ENCODE results near the gene SSRP1.
"Not testable (repeated sequence)": the region's sequence is repeated elsewhere in the genome, so short reads cannot be mapped to it uniquely, and the experiment has no call there.

SSRP1 gene

GRCh38 chr11:57359396-57359795, 23.7 kb upstream of the SSRP1 start:
- no peak for DNase-seq

DNA sequence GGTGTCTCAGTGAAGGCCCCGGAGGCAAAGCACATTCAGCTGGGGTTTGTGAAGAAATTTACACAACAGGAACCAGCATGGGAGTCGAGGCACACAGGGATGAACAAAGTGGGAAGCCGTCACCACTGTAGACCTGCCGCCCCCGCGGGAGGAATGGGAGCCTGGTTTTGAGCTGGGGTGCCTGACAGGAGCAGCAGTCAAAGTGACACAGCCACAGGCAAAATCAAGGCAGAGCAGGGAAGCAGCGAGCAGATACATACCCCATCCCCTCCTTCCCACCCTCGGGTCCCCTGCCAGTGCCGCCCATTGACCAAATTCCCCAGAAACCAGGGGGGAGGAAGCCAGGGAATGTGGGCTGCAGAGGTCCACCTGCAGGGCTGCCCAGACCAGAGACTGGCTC, 23.3 kb upstream of the SSRP1 start:
- DNase-seq = no peak

GRCh38 chr11:57358543-57358961, 22.9 kb upstream of the SSRP1 start:
- no peak for DNase-seq

- DNase-seq = no peak
Measured at GRCh38 chr11:57357856-57358255, 22.2 kb upstream of the SSRP1 start.

DNA sequence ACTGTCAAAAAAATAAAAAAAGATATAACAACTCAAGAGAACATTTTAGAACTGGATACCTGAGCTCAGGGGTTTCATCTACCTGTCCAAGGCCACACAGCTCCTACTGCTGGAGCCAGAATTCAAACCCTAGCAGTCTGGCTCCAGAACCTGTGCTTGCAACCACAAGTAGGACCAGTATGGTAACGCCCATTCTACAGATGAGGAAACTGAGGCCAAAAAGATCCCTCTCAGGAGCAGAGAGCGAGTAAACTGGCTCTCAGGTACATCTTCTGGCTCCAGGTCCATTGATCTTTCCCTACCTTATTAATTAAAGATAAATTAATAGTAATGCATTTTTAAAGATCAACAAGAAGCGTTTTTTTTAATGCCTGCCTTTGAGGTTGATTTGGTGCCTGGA, 21.6 kb upstream of the SSRP1 start:
- DNase-seq = no peak

GRCh38 chr11:57356268-57356667, 20.6 kb upstream of the SSRP1 start:
- no peak for DNase-seq

GRCh38 chr11:57354699-57355098, 19.0 kb upstream of the SSRP1 start:
- no peak for DNase-seq

DNA sequence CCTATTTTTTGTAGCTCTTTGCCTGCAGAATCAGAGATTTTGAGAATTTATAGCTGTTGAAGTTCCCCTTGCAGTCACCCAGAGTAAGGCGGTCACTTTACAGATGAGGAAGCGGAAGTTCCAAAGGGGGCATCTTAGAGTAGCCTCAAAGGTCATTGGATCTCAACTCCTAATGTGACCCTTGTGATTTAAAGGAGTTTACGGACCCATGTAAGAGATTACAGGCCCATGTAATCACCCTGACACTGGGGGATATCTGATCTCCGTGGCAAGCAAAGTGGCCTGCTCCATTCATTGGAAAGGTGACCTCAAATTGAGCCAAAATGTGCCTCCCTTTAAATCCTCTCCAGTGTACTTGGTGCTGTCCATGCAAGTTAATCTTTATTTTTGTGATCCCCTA, 18.2 kb upstream of the SSRP1 start:
- no peak for DNase-seq

GRCh38 chr11:57353446-57353845, 17.8 kb upstream of the SSRP1 start:
- no peak for DNase-seq

DNA sequence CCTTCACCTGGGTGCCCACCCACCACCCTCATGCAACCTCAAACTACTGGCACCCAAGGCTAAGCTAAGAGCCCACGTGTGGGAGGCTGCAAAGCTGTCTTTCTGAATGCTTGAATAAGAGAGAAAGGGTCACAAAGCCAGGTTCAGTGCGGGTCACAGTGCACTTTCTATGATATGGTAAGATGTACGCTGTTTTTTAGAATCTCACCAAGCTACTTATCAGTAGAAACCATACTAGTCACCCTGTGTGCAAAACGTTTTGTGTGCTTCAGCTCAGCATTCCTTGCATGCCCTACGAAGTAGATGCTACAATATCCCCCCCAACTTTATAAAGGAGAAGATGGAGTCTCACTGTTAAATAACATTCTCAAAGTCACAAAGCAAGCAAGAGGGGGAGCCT, 17.3 kb upstream of the SSRP1 start:
- no peak for DNase-seq

DNA sequence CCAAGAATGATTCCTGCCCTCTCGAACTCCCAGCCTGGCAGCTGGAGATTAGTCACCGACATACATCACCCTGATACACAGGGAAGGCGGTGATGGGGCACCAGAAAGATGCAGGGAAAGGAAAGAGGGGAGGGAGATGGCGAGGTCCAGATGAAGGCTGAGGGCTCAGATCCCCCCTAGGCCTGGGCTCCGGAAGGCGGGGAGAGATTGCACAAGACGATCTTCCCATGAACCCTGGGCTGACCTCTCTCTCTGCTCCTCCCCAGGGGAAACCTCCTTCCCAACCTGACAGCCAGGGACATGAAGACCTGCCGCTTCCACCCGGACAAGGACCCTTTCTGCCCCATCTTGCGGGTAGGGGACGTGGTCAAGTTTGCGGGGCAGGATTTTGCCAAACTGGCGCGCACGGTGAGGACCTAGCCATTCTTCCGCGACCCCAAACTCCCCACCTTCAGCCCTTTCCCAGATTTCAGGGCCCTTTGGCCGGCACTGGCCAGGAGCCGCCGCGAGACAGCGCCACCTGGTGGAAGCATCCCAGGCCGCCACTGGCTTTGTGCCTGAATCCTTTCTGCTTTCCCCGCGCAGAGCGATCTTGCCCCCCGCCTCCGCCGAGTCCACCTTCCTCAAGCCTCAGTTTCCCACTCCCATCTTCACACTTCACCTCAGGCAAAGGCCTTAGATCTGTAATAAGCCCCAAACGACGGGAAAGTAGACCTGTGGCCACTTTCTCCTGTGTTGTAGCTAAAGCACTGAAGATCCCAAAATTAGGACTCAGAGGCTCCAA, 14.0 kb upstream of the SSRP1 start:
- no peak for DNase-seq

GRCh38 chr11:57348636-57349313, 13.1 kb upstream of the SSRP1 start:
- DNase-seq = no peak

- DNase-seq = no peak
Measured at GRCh38 chr11:57348052-57348451, 12.4 kb upstream of the SSRP1 start.

DNA sequence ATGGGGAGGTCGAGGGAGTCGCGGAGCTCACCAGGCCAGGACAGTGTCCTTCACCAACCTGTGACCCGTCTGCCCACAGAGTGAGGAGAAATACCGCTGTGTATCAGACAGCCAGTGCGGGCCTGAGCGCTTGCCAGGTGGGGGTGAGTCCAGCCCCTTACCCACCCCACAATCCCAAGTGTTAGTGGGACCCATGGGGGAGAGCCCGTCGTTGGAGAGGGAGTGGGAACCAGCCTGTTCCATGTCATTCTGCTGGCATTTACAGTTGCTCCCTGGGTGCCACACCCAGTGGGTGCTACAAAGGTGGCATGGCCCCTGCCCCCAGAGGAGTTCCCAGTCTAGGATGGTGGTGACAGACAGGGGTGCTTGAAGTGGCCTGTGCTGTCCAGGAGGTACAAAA, 11.6 kb upstream of the SSRP1 start:
- DNase-seq = no peak

DNA sequence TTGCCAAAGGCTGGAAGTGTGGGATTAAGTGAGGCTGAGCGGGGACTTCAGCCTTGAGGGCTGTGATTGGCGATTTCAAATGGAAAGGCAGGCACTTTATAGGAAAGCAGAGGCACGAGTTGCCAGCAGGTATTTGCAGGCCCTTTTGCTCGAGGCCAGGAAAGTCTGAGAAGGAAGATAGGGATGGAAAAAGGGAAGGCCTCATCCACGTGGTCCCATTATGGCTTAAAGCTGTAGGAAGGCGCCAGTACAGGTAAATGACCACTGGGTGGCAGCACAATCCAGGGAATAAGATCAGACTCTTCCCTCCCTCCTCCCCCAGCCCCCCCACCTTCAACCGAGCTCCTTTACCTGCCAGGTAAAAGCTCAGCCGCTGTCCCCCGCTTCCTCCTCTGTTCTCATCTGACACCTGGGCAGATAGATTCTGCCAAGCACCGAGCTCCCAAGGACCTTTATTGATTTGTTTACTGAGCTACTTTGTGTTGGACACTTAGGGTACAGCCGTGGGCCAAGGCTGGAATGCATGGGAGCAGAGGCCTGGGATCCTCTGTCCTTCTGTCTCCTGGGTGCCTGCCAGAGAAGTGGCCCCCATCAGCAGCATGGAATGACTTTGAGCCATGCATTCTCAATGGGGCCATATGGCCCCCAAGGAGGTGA, 10.0 kb upstream of the SSRP1 start:
- DNase-seq = peak; percentile 65

GRCh38 chr11:57344826-57345225, 9.1 kb upstream of the SSRP1 start:
- DNase-seq = no peak

GRCh38 chr11:57343825-57344224, 8.1 kb upstream of the SSRP1 start:
- DNase-seq = no peak

DNA sequence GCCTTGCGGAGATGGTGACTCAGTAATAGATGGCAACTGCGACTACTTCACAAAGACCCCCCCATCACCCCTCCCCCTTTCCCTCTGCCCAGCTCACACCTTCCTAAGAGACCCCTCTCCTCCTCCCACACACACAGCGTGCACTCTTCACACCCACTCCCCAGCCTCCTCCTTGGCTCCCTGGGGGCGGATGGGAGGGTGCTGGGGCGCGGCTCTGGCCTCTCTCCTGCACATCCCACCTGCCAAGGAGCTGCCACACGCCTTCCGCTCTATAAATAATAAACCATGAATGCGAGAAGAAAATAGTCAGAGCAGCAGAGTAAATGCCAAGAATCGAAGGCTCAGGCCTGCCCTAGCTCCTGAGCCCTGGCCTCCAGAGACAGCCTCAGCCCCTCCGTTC, 7.0 kb upstream of the SSRP1 start:
- DNase-seq = no peak

- DNase-seq = no peak
Measured at GRCh38 chr11:57341250-57341808, 5.6 kb upstream of the SSRP1 start.

GRCh38 chr11:57340039-57340615, 4.4 kb upstream of the SSRP1 start:
- peak; percentile 54 for DNase-seq

- DNase-seq = no peak
Measured at GRCh38 chr11:57339328-57339727, 3.6 kb upstream of the SSRP1 start.

DNA sequence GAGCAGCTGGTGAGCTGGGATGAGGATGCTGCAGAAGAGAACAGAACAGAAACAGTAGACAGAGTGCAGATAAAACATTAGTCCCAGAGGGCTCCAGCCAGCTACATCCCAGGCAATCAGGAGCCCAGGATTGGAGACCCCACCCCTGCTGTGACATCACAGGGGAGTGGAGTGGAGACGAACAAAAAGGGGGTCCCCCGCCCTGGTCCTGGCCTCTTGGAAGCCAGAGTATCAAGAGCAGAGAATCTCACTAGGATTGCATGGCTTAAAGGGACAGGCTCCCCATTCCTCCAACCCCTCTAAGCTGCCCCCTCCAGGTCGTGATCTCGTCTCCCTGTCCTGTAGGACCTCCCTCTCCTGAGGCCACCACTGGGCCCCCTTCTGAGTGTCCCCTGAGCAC, 2.5 kb upstream of the SSRP1 start, which contains the start of gene P2RX3:
Gene P2RX3 (plus strand): TSS at position 211 of the 400 bp plus-strand sequence. CDS start 199 bp downstream, outside the sequence.
- no peak for DNase-seq

DNA sequence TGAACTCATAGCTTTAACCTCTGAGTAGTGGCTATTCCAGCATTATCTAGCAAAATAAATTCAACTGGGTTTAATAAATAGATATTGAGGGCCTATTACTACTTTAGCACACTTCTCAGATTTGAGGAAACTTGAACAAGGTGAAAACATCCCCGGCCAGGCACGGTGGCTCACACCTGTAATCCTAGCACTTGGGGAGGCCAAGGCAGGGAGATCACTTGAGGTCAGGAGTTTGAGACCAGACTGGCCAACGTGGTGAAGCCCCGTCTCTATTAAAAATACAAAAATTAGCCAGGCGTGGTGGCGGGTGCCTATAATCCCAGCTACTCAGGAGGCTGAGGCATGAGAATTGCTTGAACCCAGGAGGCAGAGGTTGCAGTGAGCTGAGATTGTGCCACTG, 1.2 kb upstream of the SSRP1 start:
- DNase-seq = not testable (repeated sequence)

Data from fibroblast of upper back skin (primary cell).